ACHN (cell line): ENCODE measurements around the gene RRP7A.
A peak's percentile ranks its signal among the peaks of the same experiment; 100 is the strongest.

Experiments used
- DNase-seq: peaks from one replicate; pipeline ENCODE4 v3.0.0-alpha.2; 2015
- in situ Hi-C: cut with HindIII; loops from 2 replicates; pipeline ENCODE4 v1.10.0; 2017; ENCODE audit warnings: low sequenced_read_pairs, low pct_ligation_motif_present, low pct_unique_long_range_greater_than_20kb

Gene RRP7A

DNA sequence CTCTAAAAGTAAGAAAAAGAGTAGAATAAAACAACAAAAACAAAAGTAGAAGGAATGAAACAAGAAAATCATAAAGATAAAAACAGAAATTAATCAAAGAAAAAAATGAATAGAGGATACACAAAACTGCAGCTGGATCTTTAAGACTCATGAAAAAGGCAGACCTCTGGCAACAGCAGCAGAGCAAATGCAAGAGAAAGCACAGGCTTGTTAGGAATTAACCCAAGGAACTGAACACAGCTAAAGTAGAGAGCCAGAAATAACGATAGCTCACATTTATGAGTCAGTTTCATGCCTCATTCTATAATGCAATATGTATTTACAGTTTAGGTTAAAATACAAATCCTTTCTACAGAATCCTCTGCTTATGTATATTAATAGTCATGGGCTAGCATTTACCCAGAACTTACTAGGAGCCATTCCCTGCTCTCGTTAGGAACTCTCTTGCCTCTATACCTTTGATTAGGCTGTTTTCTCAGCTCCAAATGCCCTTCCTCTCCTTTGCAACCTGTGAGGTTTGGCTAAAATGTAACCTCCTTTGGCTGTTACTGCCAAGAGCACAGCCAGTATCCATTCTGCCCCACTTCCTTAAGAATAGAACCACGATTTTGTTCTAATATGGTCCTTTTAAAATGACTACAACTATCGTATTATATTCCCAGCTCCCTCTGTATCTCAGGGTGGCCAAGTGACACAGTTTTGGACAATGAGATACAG is 49.1 kb downstream of the RRP7A start:
- peak; percentile 41 for DNase-seq
- in situ Hi-C loops = no loop called here

DNA sequence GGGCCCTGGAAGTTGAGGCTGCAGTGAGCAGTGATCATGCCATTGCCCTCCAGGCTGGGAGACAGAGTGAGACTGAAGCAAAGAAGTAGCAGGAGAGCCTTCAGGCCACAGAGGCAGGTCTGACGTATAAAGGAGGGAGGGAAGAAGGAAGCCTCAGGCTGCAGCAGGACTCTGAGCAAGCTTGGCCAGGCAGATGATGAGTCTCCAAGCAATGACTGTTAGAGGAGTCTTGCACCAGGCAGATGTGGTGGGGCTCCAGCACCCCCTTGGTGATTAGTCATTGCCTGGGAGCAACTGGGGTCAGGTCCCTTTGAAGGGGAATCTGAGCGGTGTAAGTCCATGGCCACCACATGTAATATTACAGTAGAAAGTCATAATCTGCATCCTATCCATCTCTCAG is 50.8 kb downstream of the RRP7A start:
- DNase-seq = no peak
- in situ Hi-C loops = no loop called here

DNA sequence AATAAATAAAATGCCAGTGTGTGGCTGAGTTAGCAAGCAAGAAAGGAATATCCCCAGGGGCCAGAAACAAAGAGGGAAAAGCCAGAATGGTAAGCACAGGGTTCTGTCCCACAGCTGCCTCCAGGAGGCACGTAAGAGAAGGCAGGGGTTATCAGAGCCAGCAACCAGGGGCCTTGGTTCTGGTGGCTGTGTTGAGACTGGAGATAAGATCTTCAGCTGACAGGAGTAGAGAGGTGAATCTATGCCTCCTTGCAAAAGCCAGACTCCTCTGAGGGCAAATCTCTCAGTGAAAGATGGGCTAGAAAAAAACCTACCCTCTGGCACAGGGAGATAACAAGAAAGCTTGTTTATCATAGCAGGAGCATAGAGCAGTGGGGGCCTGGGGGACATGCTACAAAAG is 57.6 kb downstream of the RRP7A start:
- in situ Hi-C loops = no loop called here
- DNase-seq = no peak

DNA sequence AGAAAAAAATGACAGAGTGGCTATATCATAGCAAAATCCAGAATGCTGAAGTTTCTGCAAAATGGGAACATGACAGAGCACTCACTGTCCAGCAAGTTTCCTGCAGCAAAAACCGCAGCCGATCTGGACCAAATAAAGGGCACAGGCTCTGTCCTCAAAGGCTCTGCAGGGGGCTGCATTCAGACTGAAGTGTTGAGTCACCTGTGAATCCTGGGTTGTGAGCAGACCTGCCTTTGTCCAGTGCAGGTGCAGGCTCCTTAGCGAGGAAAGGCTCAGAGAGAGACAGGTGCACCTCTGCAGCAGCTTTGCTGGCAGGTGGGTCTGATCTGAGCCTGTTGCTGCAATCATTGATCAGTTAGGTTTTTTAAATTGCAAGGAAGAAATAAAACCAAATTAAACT is 58.1 kb downstream of the RRP7A start:
- no peak for DNase-seq
- in situ Hi-C loops = no loop called here
